Heart left ventricle (tissue), 13 donors: Measurements from ENCODE around the gene MACF1.

Experiments used
- CTCF ChIP-seq, 12 donors: fragments of 200-600 bp; sonication (generic) in 4 of 12; IDR thresholded peaks; one replicate each; pipeline versions ENCODE4 v1.5.0 to v1.8.0; 2018 to 2022; ENCODE audit warnings: antibody characterized with exemption in 12 of 12, mild to moderate bottlenecking in 5 of 12
- POLR2A ChIP-seq, 2 donors: fragments of 450-650 bp; IDR thresholded peaks; one replicate each; pipeline ENCODE4 v1.6.1; 2017; ENCODE audit warnings: antibody characterized with exemption in 2 of 2, mild to moderate bottlenecking in 2 of 2, moderate library complexity in 2 of 2
- donor health status: ischemic (EF 13 %, LVEDD 7.1; RV severe dilation, severe dysfunction).
- donor health status: DM: no; HTN: yes; CAD: no.
- donor health status: DM: no; HTN: no; CAD: no.
- donor health status: ischemic (EF 25% LVEDD 6.9; RV normal size, moderate dysfunction).
- donor health status: ischemic (EF 25% LVEDD 5.7; RV mildly dilated, moderate dysfunction).
- donor health status: ischemic (EF 35%, LVEDD 5.7; RV mildly dilated, moderate dysfunction).
- donor health status: nonischemic (EF 11% LVEDD 7.7; RV severe dilation, severe dysfunction).
- donor health status: DM: yes; HTN: yes; CAD: no.
- donor health status: PGD.
- donor health status: ischemic (EF 29% LVEDD 5.4; RV normal size, mild dysfunction).
- donor health status: nonischemic (EF 23%, LVEDD 6.1; RV moderate dilation, normal function).

- TF ChIP-seq POLR2A (IDR thresholded peaks at IDR 0.05), result no peak
- no peak for TF ChIP-seq CTCF (IDR thresholded peaks at IDR 0.05)
These were observed 320.3 kb downstream of the MACF1 start for GRCh38 chr1:39524591-39525365.
